22Rv1 (cell line): ENCODE measurements around the gene LAMA3.

Experiments used
- H3K27ac ChIP-seq: fragments of 450-650 bp; 2 replicates; pipeline ENCODE4 v1.5.1; 2017
- ZFX ChIP-seq: fragments of 450-650 bp; IDR thresholded peaks from 2 replicates; pipeline ENCODE4 v1.6.1; 2017; ENCODE audit warnings: antibody characterized with exemption, borderline replicate concordance
- TF ChIP-seq, protein P1 (sequence below): fragments of 450-650 bp; IDR thresholded peaks from 2 replicates; pipeline ENCODE4 v1.5.1; 2017; ENCODE audit warnings: mild to moderate bottlenecking

Gene LAMA3

DNA sequence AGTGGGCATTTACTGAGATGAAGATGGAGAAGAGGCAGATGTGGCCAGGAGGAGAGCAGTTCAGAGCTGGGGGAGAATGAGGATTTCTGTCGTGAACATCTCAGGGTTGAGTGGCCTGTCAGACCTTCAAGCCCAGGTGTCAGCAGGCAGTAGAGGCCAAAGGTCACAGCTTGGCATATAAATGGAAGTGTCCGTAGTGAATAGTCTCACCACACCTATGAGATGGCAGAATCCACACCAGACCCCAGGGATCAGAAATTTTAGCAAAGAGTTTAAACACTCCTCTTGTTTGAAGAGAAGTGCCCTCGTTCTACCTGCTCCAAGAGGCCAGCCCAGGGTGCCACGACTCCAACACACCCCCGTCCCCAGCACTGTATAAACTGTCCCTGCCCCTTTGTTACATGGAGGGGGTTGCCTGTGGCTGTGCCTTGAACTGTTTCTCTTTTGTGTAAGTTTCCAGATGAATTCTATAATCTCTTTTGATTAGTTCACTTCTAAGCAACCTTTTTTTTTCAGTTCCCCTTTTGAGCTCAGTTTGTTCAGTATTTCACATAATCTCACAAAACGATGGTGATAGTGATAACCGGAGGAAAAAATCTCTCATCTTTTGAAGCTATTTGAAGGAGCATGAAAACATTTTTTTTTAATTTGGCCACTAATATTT is 256.3 kb downstream of the LAMA3 start:
- H3K27ac ChIP-seq: no peak overlapping the region
- TF ChIP-seq, protein P1, sequence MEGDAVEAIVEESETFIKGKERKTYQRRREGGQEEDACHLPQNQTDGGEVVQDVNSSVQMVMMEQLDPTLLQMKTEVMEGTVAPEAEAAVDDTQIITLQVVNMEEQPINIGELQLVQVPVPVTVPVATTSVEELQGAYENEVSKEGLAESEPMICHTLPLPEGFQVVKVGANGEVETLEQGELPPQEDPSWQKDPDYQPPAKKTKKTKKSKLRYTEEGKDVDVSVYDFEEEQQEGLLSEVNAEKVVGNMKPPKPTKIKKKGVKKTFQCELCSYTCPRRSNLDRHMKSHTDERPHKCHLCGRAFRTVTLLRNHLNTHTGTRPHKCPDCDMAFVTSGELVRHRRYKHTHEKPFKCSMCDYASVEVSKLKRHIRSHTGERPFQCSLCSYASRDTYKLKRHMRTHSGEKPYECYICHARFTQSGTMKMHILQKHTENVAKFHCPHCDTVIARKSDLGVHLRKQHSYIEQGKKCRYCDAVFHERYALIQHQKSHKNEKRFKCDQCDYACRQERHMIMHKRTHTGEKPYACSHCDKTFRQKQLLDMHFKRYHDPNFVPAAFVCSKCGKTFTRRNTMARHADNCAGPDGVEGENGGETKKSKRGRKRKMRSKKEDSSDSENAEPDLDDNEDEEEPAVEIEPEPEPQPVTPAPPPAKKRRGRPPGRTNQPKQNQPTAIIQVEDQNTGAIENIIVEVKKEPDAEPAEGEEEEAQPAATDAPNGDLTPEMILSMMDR: no peak
- no peak for TF ChIP-seq ZFX

DNA sequence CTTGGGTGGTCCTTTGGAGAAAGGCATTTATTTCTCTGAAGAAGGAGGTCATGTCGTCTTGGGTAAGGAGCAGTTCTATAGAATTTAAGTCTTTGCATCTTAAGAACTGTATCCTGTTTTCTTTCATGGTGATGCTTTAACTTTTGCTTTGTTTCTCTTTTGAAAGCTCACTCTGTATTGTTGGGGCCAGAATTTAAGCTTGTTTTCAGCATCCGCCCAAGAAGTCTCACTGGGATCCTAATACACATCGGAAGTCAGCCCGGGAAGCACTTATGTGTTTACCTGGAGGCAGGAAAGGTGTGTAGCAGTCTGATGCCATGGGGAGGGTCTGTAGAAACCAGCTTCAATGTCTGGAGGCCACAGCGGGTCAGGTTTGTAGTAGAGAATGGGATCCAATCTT is 260.6 kb downstream of the LAMA3 start:
- TF ChIP-seq, protein P1: no peak
- no peak for TF ChIP-seq ZFX
- H3K27ac ChIP-seq: no peak overlapping the region

DNA sequence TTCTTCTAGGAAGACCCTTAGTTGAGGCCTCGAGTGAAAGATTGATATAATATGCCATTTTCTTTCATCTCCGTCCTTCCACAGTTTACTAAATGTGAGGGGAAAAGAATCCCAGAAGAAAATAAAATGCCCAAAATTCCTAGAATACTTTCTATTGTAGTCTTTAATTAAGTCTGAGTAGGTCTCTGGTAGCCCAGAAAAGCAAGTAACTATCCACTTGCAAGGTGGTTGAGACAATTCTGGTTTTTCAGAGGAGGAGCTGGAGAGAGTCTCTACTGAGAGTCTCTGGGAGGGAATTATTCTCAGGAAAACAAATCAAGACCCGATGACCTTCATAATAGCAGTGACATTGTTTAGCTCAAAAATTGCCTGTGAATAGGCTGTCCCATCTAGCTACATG is 261.4 kb downstream of the LAMA3 start:
- TF ChIP-seq, protein P1: no peak
- no peak for TF ChIP-seq ZFX

DNA sequence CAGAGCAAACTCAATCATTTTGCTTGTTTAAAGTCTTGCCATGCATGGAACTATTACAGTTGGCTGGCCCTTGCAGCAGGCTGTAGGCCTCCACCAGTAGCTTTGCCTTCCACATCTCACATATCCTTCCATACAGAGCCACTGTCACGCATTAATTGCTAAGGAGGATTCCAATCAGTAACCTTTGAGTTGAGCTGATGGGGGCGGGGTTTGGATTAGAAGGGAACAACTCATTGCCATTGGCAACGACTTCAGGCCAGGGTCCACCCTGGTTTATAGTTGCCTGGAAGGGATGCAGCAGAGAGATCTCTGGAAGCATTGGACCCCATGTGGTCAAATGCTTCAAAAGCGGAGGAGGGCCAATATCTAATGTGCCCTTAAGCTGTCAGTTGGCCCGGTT is 262.0 kb downstream of the LAMA3 start:
- TF ChIP-seq, protein P1: no peak
- no peak for TF ChIP-seq ZFX
- no peak overlapping the region for H3K27ac ChIP-seq

More for the DNA sequence above, 261.4 kb downstream of the LAMA3 start:
- H3K27ac ChIP-seq: no peak overlapping the region

DNA sequence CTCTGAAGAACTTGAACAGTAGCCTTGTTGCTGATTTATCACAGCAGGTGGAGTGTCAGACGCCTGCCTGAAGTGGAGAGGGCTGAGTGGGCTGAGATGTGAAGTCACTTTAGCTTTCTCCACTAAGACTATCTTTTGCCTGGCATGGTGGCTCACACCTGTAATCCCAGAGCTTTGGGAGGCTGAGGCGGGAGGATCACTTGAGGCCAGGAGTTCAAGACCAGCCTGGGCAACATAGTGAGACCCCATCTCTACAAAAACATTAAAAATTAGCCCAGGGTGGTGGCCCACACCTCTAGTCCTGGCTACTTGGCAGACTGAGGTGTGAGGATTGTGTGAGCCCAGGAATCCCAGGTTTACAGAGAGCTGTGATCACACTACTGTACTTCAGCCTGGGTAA is 264.7 kb downstream of the LAMA3 start:
- TF ChIP-seq ZFX: no peak
- TF ChIP-seq, protein P1: no peak

DNA sequence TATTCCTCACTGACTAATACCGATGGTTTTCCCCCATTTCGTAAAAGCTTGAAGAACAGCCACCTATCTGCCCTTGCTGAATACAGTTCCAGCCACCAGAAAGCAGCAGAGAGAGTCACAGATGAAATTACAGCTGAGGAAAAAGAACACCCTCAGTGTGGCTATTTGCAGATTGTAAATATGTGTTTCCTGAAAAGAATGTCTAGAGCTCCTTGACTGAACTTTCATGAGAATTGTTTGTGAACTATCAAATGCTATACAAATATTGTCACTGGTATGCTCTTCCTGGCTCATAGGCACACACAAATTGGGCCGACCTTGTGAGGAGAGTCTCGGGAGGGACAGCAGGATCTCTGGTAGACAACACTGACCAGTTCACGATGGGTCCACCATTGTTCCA is 267.2 kb downstream of the LAMA3 start:
- TF ChIP-seq, protein P1: no peak
- H3K27ac ChIP-seq: no peak overlapping the region

More for the DNA sequence above, 264.7 kb downstream of the LAMA3 start:
- H3K27ac ChIP-seq: no peak overlapping the region

DNA sequence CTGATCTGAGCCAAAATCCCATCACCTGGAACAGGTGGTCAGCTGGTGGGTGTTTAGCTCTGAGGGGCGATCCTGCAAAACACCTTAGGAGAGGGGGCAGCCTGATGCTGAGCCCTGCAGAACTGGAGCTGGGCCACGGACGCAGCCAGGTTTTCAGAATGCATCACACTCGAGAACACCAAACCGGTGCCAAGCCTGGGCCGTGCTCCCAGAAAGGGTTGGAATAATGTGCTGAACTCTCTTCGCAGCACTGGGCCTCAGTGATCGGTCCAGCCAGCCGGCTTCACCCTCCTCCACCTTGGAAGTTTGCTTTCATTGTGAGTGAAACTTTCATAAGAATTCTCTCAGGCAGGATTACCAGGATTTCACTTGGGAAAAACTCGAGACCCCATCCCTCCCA is 268.8 kb downstream of the LAMA3 start:
- TF ChIP-seq, protein P1: no peak
- no peak for TF ChIP-seq ZFX
- H3K27ac ChIP-seq: no peak overlapping the region
